ENCODE measurements around the gene ELMO1. TPM values are rescaled to one million over a fixed set of nuclear protein-coding genes. Genes with fewer than 3 reads are reported as not detected.

ELMO1 gene
- total RNA-seq, 4 donors from 2014 or later, result 11.5 to 19.9 (median 17.4) TPM

GRCh38 chr7:37493123-37493522 lies 44.5 kb upstream of the ELMO1 start:
- H3K4me3 ChIP-seq (ENCODE audit: low read depth, poor library complexity, severe bottlenecking), result no peak overlapping the region
- intact Hi-C loops (cut with DNase I; ENCODE audit: low total_unique reads), result no loop called here
- no peak for TF ChIP-seq POLR2A (IDR thresholded peaks at IDR 0.05)
- TF ChIP-seq, protein P1, sequence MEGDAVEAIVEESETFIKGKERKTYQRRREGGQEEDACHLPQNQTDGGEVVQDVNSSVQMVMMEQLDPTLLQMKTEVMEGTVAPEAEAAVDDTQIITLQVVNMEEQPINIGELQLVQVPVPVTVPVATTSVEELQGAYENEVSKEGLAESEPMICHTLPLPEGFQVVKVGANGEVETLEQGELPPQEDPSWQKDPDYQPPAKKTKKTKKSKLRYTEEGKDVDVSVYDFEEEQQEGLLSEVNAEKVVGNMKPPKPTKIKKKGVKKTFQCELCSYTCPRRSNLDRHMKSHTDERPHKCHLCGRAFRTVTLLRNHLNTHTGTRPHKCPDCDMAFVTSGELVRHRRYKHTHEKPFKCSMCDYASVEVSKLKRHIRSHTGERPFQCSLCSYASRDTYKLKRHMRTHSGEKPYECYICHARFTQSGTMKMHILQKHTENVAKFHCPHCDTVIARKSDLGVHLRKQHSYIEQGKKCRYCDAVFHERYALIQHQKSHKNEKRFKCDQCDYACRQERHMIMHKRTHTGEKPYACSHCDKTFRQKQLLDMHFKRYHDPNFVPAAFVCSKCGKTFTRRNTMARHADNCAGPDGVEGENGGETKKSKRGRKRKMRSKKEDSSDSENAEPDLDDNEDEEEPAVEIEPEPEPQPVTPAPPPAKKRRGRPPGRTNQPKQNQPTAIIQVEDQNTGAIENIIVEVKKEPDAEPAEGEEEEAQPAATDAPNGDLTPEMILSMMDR (IDR thresholded peaks at IDR 0.05), result no peak
- no peak for DNase-seq (ENCODE audit: low spot score in 2 of 2)
- 58 to 61% methylated on average over 3 of the region's 3 CpGs for WGBS, 2 donors

GRCh38 chr7:37491919-37492694 lies 43.4 kb upstream of the ELMO1 start:
- TF ChIP-seq, protein P1 (IDR thresholded peaks at IDR 0.05), result no peak
- no peak for TF ChIP-seq POLR2A (IDR thresholded peaks at IDR 0.05)
- intact Hi-C loops (cut with DNase I; ENCODE audit: low total_unique reads), result no loop called here
- H3K4me3 ChIP-seq (ENCODE audit: low read depth, poor library complexity, severe bottlenecking), result no peak overlapping the region
- DNase-seq (ENCODE audit: low spot score in 2 of 2), result no peak
- 96% methylated on average over 36 of the region's 36 CpGs for WGBS, 2 donors

DNA sequence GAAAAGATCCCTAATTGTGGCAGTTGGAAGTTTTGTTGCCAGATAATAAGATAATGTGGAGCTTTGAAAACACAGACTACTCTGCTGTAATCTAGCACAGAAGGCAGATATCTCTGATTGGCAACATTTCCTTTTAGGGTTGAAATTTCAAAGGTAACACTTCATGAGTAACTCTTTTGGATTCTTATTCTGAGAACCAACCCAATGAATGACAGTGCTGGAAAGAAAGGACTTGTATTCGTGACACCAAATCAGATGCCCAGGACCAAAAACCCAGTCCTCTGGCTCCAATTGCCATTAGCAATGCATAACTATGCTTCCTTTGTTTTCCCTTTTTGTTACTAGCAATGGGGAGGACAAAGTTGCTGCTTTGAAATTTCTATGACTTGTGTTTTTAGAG lies 41.0 kb upstream of the ELMO1 start:
- TF ChIP-seq POLR2A (IDR thresholded peaks at IDR 0.05), result no peak
- TF ChIP-seq, protein P1 (IDR thresholded peaks at IDR 0.05), result no peak
- no peak overlapping the region for H3K4me3 ChIP-seq (ENCODE audit: low read depth, poor library complexity, severe bottlenecking)
- intact Hi-C loops (cut with DNase I; ENCODE audit: low total_unique reads), result no loop called here
- no peak for DNase-seq (ENCODE audit: low spot score in 2 of 2)
- WGBS, 2 donors, result 59 to 71% methylated on average over 1 of the region's 1 CpG

GRCh38 chr7:37488163-37488764 lies 39.6 kb upstream of the ELMO1 start:
- no peak overlapping the region for H3K4me3 ChIP-seq (ENCODE audit: low read depth, poor library complexity, severe bottlenecking)
- DNase-seq (ENCODE audit: low spot score in 2 of 2), result no peak
- TF ChIP-seq POLR2A (IDR thresholded peaks at IDR 0.05), result no peak
- TF ChIP-seq, protein P1 (IDR thresholded peaks at IDR 0.05), result no peak
- intact Hi-C loops (cut with DNase I; ENCODE audit: low total_unique reads), result no loop called here
- WGBS, 2 donors, result 96 to 98% methylated on average over 3 of the region's 3 CpGs

DNA sequence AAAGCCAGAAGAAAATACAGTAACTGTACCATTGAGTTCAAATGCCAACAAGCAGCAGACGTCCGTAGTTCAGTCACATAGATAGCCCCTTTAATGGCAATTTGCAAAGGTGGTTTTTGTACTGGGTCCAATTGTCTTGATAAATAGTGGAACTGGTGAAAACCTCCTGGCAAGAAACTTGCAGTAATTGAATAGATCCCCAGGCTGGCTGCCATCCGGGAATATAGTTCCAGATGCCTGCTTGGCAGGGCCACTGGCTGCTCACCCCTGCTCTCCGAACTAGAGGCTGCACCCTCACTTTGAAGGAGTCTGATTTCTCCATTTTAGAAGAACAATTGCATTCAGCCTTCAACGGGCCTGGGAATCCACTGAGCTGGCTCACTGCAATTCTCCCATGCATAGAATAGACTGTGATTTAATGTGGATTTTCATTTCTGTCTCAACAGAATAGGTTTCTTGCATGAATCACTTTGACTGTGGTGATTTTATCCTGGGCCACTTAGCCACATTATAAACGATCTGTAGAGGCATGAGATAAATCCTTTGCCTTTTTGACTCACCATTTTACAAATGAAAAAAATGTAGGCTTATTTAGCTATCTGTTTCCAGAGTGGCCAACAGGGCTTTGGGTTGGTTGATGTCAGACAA lies 35.9 kb upstream of the ELMO1 start:
- no peak for DNase-seq (ENCODE audit: low spot score in 2 of 2)
- TF ChIP-seq, protein P1 (IDR thresholded peaks at IDR 0.05), result no peak
- TF ChIP-seq POLR2A (IDR thresholded peaks at IDR 0.05), result no peak
- intact Hi-C loops (cut with DNase I; ENCODE audit: low total_unique reads), result no loop called here
- WGBS, 2 donors, result 59 to 63% methylated on average over 6 of the region's 6 CpGs
- no peak overlapping the region for H3K4me3 ChIP-seq (ENCODE audit: low read depth, poor library complexity, severe bottlenecking)

Measured in lower leg skin (tissue), 4 donors.